Activated T-cell treated with anti-CD3 and anti-CD28 coated beads, Interleukin-2, amount 50 U/mL, for 24 hours (primary cell): ENCODE data around the gene SDHC.
"Not testable (repeated sequence)": the region's sequence is repeated elsewhere in the genome, so short reads cannot be mapped to it uniquely, and the experiment has no call there.

Source experiments
- DNase-seq: peaks from one replicate; pipeline ENCODE4 v3.0.0-alpha.2; 2020
- H3K27ac Mint-ChIP-seq: 2 replicates; pipeline ENCODE4 v1.8.0; 2020; ENCODE audit warnings: mild to moderate bottlenecking, mixed read lengths
- H3K27me3 Mint-ChIP-seq: 2 replicates; pipeline ENCODE4 v1.8.0; 2020; ENCODE audit warnings: mixed read lengths
- H3K36me3 Mint-ChIP-seq: 2 replicates; pipeline ENCODE4 v1.8.0; 2020; ENCODE audit warnings: low read depth, mixed read lengths
- H3K4me1 Mint-ChIP-seq: 2 replicates; pipeline ENCODE4 v1.8.0; 2020; ENCODE audit warnings: low read depth, mixed read lengths
- H3K4me3 Mint-ChIP-seq: 2 replicates; pipeline ENCODE4 v1.8.0; 2020; ENCODE audit warnings: mild to moderate bottlenecking, moderate library complexity, mixed read lengths
- H3K9me3 Mint-ChIP-seq: 2 replicates; pipeline ENCODE4 v1.8.0; 2020; ENCODE audit warnings: mixed read lengths

The SDHC gene

DNA sequence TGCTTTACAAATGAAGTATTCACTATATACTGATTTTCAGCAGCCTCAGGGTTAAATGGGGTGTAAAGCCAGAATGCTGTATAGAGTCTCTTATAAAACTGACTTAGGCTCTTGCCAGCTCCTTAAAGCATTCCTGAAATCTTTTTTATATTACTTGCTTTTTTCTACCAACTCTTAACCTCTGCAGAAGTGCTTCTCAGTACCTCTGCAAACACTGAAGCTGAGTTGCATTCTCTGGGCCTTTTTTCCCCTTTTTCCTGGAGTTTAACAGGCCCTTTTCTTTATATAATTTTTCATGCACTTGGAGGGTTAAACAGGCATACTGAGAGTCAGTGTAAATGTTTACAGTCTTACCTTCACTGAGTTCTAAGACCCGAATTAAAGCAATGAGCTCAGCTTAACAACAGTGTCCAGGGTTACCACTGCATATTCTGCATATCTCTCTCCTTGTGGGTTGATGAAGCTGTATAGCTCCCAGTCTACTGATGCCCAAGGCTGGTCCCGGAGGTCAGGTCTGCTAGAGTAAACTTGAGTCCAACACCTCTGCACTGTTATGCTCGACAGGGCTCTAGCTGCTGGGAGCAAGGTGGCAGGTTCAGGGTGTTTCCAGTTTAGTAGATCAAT lies 94.4 kb downstream of the SDHC start:
- no peak for DNase-seq
- Mint-ChIP-seq H3K9me3 (no peaks in the 10 kb centered on the region), H3K4me3 (no peak overlapping the region), H3K4me1 (peaks cover 36% of the 10 kb centered on the region), H3K27ac (no peak overlapping the region), H3K27me3 (no peaks in the 10 kb centered on the region), H3K36me3 (no peaks in the 10 kb centered on the region)

DNA sequence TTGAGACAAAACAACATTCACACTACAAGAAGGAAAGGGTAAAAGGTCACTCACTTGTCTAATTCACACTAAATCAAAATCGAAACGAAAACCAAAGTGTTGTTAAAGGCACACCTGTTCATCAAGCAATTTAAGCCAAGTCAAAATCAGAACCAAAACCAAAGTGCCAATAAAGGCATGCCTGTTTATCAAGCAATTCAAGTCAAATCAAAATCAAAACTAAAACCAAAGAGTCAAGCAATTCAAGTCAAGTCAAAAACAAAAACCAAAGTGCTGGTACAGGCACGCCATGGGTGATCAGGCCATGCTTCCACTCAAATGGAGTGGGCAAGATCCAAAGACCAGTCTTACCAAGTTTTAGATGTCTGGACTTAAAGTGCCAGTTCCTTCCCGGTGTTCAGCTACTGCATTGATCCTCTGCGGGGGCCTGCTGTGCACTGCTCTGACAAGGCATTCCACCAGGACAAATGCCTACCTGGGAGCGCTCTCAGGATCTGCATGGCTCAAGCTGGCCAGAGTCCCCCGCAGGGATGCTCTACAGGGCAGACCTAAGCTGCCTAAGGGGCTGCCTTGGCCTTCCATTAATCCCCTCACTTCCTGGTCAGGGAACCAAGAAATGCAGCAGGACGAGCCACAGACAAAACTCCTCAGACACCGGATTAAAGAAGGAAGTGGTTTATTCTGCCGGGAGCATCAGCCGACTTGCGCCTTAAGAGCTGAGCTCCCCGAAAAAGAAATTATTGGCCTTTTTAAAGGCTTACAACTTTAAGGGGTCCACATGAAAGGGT lies 95.9 kb downstream of the SDHC start:
- peak overlapping the region; percentile 50 for H3K4me3 Mint-ChIP-seq
- peaks cover 26% of the 10 kb centered on the region for H3K4me1 Mint-ChIP-seq
- H3K27ac Mint-ChIP-seq, result peak overlapping the region; percentile 85

DNA sequence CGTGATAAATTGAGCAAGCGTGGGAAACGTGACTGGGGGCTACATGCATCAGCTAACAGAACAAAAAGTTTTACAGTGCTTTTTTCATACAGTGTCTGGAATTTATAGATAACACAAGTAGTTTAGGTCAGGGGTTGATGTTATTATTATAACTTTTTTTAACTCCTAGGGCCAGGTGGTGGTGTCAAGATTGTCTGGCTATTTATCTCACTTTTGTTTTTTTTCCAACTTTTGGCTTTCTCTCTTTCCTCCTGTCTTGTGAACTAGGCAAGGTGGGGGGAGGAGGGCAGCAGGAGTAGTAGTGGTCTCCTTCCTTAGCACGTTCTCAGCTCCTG lies 96.4 kb downstream of the SDHC start:
- H3K36me3 Mint-ChIP-seq, H3K27me3 Mint-ChIP-seq, H3K4me3 Mint-ChIP-seq, DNase-seq, H3K9me3 Mint-ChIP-seq: not testable (repeated sequence)
- peaks cover 24% of the 10 kb centered on the region for H3K4me1 Mint-ChIP-seq
- H3K27ac Mint-ChIP-seq, result peak overlapping the region; percentile 85

More for the DNA sequence above, 95.9 kb downstream of the SDHC start:
- not testable (repeated sequence) for H3K27me3 Mint-ChIP-seq, H3K9me3 Mint-ChIP-seq, H3K36me3 Mint-ChIP-seq
- peak; percentile 53 for DNase-seq
